NCI-H187 (cell line): Measurements from ENCODE around the gene MAPKAPK2.
"Not testable (repeated sequence)": the region's sequence is repeated elsewhere in the genome, so short reads cannot be mapped to it uniquely, and the experiment has no call there.

ENCODE experiments used
- DNase-seq, 2 experiments: peaks; one replicate each; lab custom pipeline; 2025; lab: John Stamatoyannopoulos, UW

Gene MAPKAPK2

GRCh38 chr1:206778031-206778430, 93.3 kb downstream of the MAPKAPK2 start:
- no peak for DNase-seq

- not testable (repeated sequence) for DNase-seq
Observed at GRCh38 chr1:206778911-206779310, 94.2 kb downstream of the MAPKAPK2 start.

GRCh38 chr1:206779638-206780037, 94.9 kb downstream of the MAPKAPK2 start:
- DNase-seq = no peak

- no peak for DNase-seq
Observed at GRCh38 chr1:206782448-206782847, 97.7 kb downstream of the MAPKAPK2 start.

GRCh38 chr1:206783506-206783905, 98.8 kb downstream of the MAPKAPK2 start:
- DNase-seq = no peak
